D721Med (cell line): ENCODE data around the gene ZNF430.
A peak's percentile ranks its signal among the peaks of the same experiment; 100 is the strongest.
"Not testable (repeated sequence)": the region's sequence is repeated elsewhere in the genome, so short reads cannot be mapped to it uniquely, and the experiment has no call there.

Experiments
- DNase-seq: peaks from one replicate; pipeline ENCODE4 v3.0.0; 2011; ENCODE audit warnings: low spot score; ENCODE audit not compliant: insufficient read length
- FAIRE-seq: peaks from 2 replicates; lab custom pipeline; 2011; peaks lifted over from hg19 to GRCh38; lab: Jason Lieb, UNC
- CTCF ChIP-seq: IDR thresholded peaks from 2 replicates; pipeline ENCODE4 v1.5.1; 2012; ENCODE audit warnings: mild to moderate bottlenecking, control low read depth; ENCODE audit not compliant: insufficient read depth; ENCODE audit errors: missing control alignments

The ZNF430 gene

GRCh38 chr19:21020298-21021227, at the start of gene ZNF430:
ZNF430 (plus strand) TSS chr19:21020657; CDS start chr19:21020801, 144 bp downstream.
- DNase-seq (peak; percentile 41), FAIRE-seq (peak; percentile 38)
- TF ChIP-seq CTCF, result no peak

GRCh38 chr19:20992788-20993187, 27.7 kb upstream of the ZNF430 start:
- not testable (repeated sequence) for FAIRE-seq, DNase-seq

GRCh38 chr19:20999731-21000352, 20.6 kb upstream of the ZNF430 start:
- FAIRE-seq (peak; percentile 90), DNase-seq (peak; percentile 81)
- no peak for TF ChIP-seq CTCF

GRCh38 chr19:21021238-21021637, 781 bp downstream of the ZNF430 start:
- not testable (repeated sequence) for FAIRE-seq, DNase-seq

- no peak for TF ChIP-seq CTCF
- no peak for FAIRE-seq
- DNase-seq, result no peak
Measured at GRCh38 chr19:21022996-21023395, 2.5 kb downstream of the ZNF430 start.

- no peak for DNase-seq
- no peak for FAIRE-seq
- TF ChIP-seq CTCF, result no peak
Measured at GRCh38 chr19:21023901-21024300, 3.4 kb downstream of the ZNF430 start.

- no peak for FAIRE-seq
- no peak for DNase-seq
- no peak for TF ChIP-seq CTCF
Measured at GRCh38 chr19:21028969-21029268, 8.5 kb downstream of the ZNF430 start.

- TF ChIP-seq CTCF, result no peak
- FAIRE-seq (no peak), DNase-seq (no peak)
Measured at GRCh38 chr19:21045028-21045427, 24.6 kb downstream of the ZNF430 start.
